ENCODE results near the gene EDC4. TPM values are rescaled to one million over a fixed set of nuclear protein-coding genes. Genes with fewer than 3 reads are reported as not detected.

EDC4 gene
- total and polyA plus RNA-seq, 9 of the 15 experiments (the other 6 are each of a cell fraction or from before 2014, with no cell fraction given) = 1.1 to 131 (median 74.0) TPM

- TF ChIP-seq USF2 (CRISPR knock-in tag; IDR thresholded peaks at IDR 0.05) (no peak), ZNF232 (CRISPR knock-in tag; IDR thresholded peaks at IDR 0.05) (peak; percentile 89), KDM5B (IDR thresholded peaks at IDR 0.05; ENCODE audit: insufficient replicate concordance, low read depth, low read length) (peak; percentile 83), HBP1 (CRISPR knock-in tag; IDR thresholded peaks at IDR 0.05) (peak; percentile 81; the same call in 1 of the 2 replicates), PRMT5 (CRISPR knock-in tag; IDR thresholded peaks at IDR 0.05) (no peak), SAFB (IDR thresholded peaks at IDR 0.05; ENCODE audit: borderline replicate concordance, low read depth, low read length) (peak; percentile 87), EP300 (IDR thresholded peaks at IDR 0.05; ENCODE audit: low read length) (peak; percentile 66), JUN (IDR thresholded peaks at IDR 0.05; ENCODE audit: borderline replicate concordance, low read depth, low read length) (no peak), JUN (CRISPR knock-in tag; IDR thresholded peaks at IDR 0.05; ENCODE audit: borderline replicate concordance) (0 out of 2 replicates have a peak, but pooled peaks have one; percentile 81), AFF4 (CRISPR knock-in tag; IDR thresholded peaks at IDR 0.05) (peak; percentile 96), SIX5 (IDR thresholded peaks at IDR 0.05; ENCODE audit: borderline replicate concordance in 1 of 2, insufficient read depth in 1 of 2, low read depth in 1 of 2, low read length in 2 of 2) (peak; percentile 45 to 55; a peak in 3 of 4 replicates), SMAD1 (IDR thresholded peaks at IDR 0.05; ENCODE audit: low read depth, low read length, partially characterized antibody) (peak; percentile 30), FOSL1 (tag; conservative IDR thresholded peaks at IDR 0.05) (peak; percentile 58; the same call in 1 of the 2 replicates), ZEB2 (IDR thresholded peaks at IDR 0.05) (peak; percentile 95), TRIM24 (IDR thresholded peaks at IDR 0.05) (peak in 1 of 2 experiments; percentile 99; a peak in 2 of 4 replicates), ATF1 (CRISPR knock-in tag; IDR thresholded peaks at IDR 0.05) (no peak), ATF1 (tag; IDR thresholded peaks at IDR 0.05) (peak; percentile 71)
- TF ChIP-seq, protein P1, sequence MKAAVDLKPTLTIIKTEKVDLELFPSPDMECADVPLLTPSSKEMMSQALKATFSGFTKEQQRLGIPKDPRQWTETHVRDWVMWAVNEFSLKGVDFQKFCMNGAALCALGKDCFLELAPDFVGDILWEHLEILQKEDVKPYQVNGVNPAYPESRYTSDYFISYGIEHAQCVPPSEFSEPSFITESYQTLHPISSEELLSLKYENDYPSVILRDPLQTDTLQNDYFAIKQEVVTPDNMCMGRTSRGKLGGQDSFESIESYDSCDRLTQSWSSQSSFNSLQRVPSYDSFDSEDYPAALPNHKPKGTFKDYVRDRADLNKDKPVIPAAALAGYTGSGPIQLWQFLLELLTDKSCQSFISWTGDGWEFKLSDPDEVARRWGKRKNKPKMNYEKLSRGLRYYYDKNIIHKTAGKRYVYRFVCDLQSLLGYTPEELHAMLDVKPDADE (conservative IDR thresholded peaks at IDR 0.05; ENCODE audit: control insufficient read depth, low read depth, low read length) = peak; percentile 85
Observed at GRCh38 chr16:67872631-67873434, at the start of gene EDC4 (continued).
